Testis (tissue), 2 donors: Measurements from ENCODE around the gene TSPAN7.

ENCODE experiments used
- CTCF ChIP-seq, 3 experiments: fragments of 450-650 bp in 2 of 3; fragments of 200-600 bp in 1 of 3; sonication (generic) in 1 of 3; IDR thresholded peaks; one replicate each; pipeline ENCODE4 v1.5.1; 2016 to 2019; ENCODE audit warnings: antibody characterized with exemption in 3 of 3, mild to moderate bottlenecking in 2 of 3, moderate library complexity in 1 of 3
- POLR2A ChIP-seq: fragments of 450-650 bp; IDR thresholded peaks from one replicate; pipeline ENCODE4 v1.6.1; 2017; ENCODE audit warnings: antibody characterized with exemption, mild to moderate bottlenecking, moderate library complexity

DNA sequence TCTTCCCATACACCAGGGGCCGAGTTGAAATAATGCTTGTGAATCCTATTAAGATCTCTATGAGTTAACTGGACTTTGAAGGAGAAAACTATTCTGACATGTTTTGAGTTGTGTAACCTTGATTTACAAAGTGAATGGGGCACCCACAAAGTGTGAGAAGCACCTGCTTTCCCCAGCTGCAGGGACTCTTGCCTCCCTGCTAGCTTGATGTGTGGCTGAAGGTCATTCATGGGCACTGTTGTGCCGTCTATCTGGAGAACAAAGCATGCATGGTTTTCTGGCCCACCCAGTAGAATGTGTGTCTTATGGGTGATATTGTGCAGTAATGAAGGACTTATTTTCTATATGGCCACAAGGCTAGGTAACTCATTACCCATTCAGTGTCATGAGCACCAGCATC lies 53.1 kb downstream of the TSPAN7 start:
- TF ChIP-seq CTCF (IDR thresholded peaks at IDR 0.05) (no peak), POLR2A (no peak)
